NCI-H2081 treated with DMSO at 0.1 percent for 48 hours (cell line): ENCODE measurements around the gene FREM3.
"Not testable (repeated sequence)": the region's sequence is repeated elsewhere in the genome, so short reads cannot be mapped to it uniquely, and the experiment has no call there.

Experiments used
- DNase-seq: peaks from one replicate; lab custom pipeline; 2025; lab: John Stamatoyannopoulos, UW

FREM3 gene

GRCh38 chr4:143575331-143575730 is 125.1 kb downstream of the FREM3 start:
- no peak for DNase-seq

DNA sequence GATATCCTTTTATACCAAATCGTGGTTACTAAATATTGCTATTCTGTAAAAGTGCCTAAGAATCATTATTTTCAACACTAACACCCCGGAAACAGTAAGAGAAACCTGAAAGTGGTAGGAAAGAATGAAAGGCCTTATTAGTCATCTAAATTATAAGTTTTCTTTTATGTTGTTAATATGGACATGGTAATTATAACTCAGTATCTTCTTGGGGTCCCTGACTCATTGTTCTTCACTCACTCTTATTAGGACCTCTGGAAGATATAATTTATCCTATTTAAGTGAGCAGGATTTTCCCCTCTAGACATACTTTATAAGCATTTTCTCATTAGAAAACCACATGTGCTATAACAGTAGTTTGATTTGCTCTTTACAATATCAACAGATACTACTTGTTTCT is 136.0 kb downstream of the FREM3 start:
- no peak for DNase-seq

- DNase-seq = no peak
These were observed 140.7 kb downstream of the FREM3 start for GRCh38 chr4:143559757-143560147.

DNA sequence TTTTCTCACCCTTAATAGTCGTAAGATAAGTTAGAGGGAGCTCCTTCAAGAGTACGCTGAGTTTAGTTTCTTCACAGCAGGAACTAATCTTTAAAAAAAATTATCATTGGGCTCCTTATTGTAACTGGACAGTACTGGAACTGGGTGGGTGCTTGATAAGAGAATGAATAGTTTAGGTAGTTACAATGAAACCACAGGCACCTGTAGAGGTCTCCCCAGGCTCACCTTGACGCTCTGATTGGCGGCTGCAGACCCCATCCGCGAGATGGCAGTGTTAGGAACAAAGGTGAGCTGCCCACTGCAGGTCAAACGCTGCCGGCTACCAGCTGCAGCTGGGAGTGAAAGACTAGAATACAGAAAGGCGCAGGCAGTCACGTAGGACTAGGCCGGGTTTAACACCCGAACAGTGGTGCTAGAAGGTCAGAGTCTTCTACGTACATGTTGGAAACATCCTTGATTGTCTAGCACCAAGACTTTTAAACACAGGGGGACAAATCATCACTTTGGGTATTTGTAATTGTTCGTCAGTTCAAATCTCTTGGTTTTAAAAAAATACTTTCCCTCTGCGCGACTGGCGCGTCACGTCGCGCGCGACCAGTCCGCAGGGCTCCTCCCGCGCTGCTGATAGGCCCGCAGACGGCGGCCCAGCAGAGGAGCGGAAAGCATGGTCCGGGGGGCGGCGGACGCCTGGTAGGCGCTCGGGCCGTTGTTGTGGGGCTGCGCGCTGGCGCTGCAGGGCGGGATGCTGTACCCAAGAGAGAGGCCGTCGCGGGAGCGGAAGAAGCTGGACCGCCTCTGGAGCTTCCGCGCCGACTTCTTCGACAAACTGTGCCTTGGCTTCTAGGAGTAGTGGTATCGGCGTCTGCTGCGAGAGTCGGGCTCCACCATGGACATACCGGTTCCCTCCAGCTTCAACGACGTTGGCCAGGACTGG is 141.4 kb downstream of the FREM3 start:
- no peak for DNase-seq

- DNase-seq = no peak
These were observed 142.2 kb downstream of the FREM3 start for GRCh38 chr4:143558286-143558685.

- no peak for DNase-seq
These were observed 144.8 kb downstream of the FREM3 start for GRCh38 chr4:143555676-143556075.

DNA sequence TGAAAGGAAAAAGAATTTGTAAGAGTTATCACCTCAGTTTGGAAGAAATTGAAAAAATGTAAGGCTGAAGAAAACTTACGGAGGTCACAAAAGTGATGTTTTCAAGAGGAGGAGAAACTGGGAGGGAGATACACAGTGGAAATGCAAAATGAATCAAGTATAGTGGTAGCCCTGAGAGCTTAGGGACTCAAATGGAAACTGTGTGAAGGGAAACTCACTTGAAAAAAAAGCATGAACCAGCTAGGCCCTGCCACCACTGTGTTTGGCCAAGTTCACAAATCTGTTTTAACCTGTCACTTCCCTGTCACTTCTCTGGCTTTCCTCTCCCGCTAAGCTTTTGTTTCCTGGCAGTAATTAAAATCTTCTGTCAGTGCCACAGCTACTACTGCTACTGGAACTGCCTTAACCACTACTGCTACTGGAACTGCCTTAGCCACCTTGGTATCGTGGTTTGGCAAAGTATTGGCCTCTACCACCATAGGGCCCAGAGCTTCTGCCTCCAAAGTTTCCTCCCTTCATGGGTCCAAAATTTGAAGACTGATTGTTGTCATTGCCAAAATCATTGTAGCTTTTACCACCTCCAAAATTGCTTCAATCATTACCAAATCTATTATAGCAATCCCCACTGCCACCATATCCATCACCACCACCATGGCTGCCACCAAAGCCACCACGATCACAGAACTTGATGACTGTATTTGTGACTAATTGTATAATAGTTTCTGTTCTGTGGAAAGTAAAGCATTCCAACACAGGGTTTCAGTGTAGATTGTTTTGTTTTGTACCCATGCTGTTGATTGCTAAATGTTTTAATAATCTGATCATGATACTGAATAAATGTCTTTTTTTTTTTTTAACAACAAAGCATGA is 145.5 kb downstream of the FREM3 start:
- DNase-seq = no peak

GRCh38 chr4:143549928-143550327 is 150.5 kb downstream of the FREM3 start:
- DNase-seq = no peak

DNA sequence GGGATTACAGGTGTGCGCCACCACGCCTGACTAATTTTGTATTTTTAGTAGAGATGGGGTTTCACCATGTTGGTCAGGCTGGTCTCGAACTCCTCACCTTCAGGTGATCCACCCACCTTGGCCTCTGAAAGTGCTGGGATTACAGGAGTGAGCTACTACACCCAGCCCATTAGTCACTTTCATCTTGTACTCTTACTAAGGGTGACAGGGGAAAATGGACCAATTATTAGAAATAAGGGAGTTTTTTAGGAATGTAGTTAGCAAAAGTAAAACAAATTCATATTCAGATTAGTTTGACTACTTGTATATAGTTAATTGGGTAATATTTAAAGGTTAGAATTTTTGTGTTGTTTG is 160.8 kb downstream of the FREM3 start:
- no peak for DNase-seq

GRCh38 chr4:143538979-143539669 is 161.4 kb downstream of the FREM3 start:
- DNase-seq = no peak

DNA sequence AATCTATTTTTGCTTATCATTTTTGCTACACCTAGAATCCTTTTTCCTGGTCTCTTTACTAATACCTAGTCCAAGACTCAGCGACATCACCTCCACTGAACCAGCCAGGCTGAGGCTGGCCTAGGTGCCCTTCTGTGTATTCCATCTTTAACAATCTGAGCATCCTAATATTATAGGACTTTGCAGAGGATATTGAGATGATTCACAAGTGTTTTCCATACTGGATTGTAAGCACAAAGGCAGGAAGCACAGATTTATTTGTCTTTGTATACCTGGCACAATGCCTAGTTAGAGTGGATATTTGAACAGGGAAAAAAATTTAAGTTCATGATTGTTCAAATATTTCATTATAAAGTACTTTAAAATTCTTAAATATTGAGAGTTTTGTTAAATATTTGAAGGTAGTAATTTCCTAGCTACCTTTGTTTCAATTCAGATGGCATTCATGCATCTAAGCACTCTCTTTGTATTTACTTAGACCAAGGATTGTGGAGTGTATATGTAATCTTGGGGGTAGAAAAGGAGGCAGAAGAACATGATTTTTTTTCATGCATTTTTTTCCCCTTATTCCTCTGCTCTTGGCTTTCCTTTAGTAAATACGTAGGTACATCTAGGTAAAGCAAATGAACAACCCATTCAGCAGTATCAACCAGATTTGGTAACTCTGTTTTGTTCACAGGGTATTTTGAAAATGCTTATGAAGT is 168.5 kb downstream of the FREM3 start:
- DNase-seq = no peak

- DNase-seq = no peak
These were observed 169.1 kb downstream of the FREM3 start for GRCh38 chr4:143531380-143531779.

- not testable (repeated sequence) for DNase-seq
These were observed 172.4 kb downstream of the FREM3 start for GRCh38 chr4:143528046-143528445.
